NCI-H1105 treated with DMSO at 0.1 percent for 48 hours (cell line): ENCODE data around the gene SH3BP2.

Experiments used
- DNase-seq: peaks from one replicate; lab custom pipeline; 2025; lab: John Stamatoyannopoulos, UW

Gene SH3BP2

DNA sequence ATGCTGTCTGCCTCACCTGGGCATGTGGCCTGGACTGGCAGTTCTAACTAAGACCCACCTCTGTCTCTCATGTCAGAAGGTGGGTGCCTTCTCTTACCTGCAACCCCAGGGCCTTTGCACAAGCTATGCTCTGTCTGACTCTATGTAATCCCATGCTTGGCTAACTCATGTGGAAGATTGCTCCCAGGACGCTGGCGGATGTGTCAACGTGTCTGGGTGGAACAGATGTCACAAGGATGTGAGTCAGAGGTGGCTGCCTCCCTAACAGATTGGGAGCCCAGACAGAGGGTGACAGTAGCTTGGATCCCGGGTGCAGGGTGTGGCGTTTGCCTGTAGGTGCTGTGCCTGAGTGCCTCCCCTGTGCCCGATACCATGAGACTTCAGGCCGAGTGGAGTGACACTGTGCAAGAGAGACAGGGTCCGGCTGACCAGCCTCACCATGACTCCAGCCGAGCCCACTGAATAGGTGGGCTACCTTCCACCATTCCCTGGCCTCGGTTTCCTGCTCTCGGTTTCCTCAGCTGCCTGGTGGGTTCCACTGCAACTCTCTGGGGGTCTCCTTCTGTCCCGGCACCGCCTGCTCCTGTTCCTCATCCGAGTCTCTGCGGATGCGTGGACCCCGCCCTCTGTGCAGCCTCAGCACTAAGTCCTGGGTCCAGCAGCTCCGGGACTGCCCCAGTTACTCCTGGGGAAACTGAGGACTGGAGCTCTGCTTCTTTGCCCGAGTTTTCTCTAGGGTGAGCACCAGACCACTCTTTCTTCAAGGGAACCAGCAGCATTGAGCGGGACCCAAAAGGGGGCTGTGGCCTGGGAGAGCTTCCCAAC is 11.0 kb downstream of the SH3BP2 start:
- no peak for DNase-seq

DNA sequence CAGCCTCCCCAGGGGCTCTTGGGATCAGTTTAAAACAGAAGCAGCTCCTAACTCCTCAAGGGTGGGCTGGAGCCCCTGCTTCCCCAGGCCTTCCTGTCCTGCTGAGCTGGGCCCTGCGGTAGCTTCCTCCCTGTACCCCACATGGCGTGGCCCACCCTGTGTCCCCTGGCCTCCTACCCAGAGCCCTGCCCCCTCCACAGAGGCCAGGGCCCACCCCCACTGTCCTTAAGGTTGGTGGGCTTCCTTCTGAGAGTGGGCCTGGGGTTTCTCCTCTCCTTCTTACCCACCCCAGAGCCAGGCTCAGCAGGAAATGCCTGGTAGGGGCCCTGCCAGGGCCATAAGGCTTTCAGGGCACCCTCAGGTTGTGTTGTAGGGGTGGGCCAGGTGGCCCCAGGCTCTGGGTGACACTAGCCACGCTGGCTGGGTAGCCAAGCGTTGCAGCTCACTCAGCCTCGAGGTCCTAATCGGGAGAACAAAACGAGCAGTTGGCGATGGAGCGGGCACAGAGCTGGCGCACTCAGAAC is 11.6 kb downstream of the SH3BP2 start:
- no peak for DNase-seq

GRCh38 chr4:2804973-2805501 is 12.2 kb downstream of the SH3BP2 start:
- DNase-seq = no peak

- DNase-seq = no peak
Measured at GRCh38 chr4:2805712-2806389, 13.0 kb downstream of the SH3BP2 start.

DNA sequence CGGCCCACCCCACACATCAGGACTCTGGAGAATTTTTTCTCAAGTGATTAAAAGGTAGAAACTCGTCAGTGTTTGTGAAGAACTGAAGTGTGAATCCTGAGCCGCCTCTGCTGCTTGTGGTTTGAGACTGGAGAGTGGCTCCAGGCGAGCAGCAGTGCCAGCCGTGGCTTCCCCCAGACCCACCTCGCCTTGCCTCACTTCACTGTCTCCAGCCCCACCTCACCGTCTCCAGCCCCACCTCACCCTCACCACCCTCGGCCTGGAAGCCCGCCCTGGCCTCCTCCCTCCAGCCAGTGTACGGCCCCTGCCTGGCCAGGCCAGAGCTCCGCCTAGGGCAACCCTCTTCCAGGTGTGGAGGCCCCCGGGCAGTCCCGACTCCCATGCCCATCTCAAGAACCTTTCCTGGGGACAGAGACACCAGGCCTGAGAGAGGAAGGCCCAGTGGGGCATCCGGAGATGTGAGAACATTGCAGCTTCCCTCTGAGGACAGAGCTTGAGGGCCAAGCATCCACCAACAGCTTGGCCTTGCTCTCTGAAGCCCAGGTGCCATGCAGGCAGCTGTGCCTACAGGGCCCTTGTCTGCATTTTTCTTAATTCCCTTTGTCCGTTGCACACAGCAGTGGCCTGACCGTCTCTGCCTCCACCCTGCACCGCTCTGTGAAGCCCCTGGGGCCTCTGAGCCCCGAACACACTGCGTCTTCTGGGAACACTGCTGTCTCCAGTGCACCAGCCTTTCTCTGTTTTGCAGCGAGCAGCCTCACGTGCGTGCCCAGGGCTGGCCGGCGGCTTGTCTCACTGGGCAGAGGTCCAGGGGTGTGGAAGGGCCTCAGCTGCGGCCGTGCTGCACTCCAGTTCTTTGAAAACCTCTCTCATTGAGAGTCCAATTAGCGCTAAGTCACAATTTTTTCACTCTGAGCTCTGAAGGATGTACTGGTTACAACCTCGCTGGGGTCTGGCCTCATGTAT is 13.8 kb downstream of the SH3BP2 start:
- DNase-seq = no peak

GRCh38 chr4:2807571-2807970 is 14.7 kb downstream of the SH3BP2 start:
- no peak for DNase-seq

DNA sequence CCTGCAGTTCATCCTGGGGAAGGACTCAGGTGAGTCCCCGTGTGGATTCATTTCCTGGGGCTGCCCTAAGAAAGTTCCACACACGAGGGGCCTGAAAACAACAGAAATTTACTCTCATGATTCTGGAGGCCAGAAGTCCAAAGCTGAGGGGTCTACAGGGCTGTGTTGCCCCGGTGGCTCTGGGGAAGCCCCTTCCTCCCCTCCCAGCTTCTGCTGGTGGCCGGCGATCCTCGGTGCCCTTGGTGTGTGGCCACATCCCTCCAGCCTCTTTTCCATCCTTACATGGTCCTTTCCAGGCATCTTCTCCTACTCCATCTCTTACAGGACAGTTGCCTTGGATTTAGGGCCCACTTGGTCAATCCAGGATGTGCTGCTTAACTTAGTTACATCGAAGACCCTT is 15.1 kb downstream of the SH3BP2 start:
- no peak for DNase-seq

GRCh38 chr4:2809610-2810180 is 16.8 kb downstream of the SH3BP2 start:
- no peak for DNase-seq

DNA sequence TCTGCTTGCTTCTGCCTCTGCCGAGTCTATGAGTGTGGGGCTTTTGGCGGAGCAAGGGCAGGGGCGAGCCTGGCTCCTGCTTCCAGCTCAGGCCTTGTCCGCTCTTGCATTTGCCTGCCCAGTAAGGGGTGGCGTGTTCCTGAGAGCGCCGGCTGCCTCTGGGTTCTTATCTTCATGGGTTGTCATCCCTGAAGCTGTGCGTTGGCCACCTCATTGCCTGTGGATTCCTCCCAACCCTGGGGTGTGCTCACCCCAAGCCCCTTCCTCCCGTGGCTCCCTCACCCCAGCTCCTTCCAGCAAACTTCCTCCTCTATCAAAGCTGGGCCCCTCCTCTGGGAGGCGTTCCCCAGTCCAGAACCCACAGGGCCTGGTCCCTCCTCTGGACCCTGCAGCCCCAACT is 17.5 kb downstream of the SH3BP2 start:
- DNase-seq = no peak

GRCh38 chr4:2811830-2812611 is 19.1 kb downstream of the SH3BP2 start:
- no peak for DNase-seq

GRCh38 chr4:2812612-2813354 is 19.9 kb downstream of the SH3BP2 start:
- no peak for DNase-seq

GRCh38 chr4:2813446-2814405 is 20.8 kb downstream of the SH3BP2 start:
- no peak for DNase-seq

DNA sequence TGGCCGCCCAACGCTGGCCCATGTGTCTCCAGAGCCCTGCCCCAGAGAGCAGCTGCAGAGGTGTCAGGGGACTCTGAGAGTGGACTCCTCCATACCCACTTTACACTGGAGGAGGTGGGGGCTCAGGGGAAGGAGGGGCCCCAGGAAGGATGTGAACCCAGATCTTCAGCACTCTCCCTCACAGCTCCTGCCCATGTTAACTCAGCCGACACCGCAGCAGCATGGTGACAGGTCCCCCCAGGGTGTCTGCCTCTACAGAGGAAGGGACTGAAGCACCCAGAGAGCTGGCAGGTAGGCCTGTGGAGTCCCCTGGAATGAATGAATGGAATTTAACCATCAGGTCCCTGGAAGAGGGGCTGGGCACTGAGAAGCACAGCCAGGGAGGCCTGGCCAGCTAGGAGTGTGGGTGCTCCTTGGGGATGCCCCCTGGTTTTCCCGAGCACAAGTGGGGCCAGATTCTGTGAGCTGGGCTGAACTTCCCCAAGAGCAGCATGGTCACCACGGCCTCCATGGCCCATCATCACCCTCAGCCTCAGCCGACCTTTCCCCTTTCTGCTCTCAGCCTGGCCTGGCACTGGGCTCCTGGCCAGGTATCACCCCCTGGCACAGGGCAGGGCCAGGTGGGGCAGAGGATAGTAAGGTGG is 21.9 kb downstream of the SH3BP2 start:
- DNase-seq = no peak

GRCh38 chr4:2816401-2816954 is 23.6 kb downstream of the SH3BP2 start:
- DNase-seq = no peak

DNA sequence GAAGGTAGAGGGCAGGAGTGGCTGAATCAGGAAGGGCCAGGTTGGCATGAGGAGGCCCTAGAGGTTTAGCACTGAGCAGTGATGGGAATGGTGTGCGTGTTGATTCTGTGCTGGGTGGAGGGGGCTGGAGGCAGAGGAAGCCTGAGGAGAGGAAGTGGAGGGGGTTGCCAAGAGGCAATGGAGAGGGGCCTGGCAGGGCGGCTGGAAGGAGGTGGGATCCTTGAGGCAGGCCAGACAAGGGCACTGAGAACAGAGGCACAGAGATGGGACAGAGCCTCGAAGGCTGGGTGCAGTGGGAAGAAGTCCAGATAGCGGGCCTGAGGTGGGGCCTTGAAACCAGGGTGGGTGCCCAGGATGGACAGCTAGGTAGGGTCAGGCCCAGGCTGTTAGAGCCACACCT is 24.3 kb downstream of the SH3BP2 start:
- no peak for DNase-seq

- DNase-seq = peak; percentile 16
Measured at GRCh38 chr4:2817701-2818350, 24.9 kb downstream of the SH3BP2 start.

DNA sequence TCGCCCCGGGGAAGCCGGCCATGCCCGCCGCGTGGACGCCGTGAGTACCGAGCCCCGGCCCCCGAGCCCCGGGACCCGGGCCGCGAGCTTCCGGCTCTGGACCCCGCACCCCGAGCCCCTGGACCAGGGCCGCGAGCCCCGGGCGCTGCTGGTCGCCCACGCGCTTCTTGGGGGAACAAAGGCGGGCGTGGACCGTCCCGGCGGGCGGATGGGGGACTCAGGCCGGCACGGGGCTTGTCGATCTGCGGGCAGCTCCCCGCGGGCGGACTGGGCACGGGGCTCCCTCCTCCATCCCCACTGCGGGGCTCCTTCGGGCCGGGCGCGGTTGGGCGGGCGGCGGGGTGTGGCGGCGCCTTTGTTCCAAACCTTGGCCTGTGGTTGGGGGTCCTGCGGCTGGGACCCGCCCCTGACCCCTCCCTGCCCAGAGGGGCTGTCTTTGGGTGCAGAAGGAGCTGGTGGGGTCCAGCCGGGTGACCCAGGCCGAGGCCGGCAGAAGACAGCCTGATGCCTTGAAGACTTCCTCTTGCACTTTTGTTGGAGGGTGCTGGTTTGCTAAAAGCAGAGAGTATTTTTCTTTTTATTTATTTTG is 25.6 kb downstream of the SH3BP2 start:
- peak; percentile 9 for DNase-seq
